Measurements from ENCODE around the gene ADH1A.

DNA sequence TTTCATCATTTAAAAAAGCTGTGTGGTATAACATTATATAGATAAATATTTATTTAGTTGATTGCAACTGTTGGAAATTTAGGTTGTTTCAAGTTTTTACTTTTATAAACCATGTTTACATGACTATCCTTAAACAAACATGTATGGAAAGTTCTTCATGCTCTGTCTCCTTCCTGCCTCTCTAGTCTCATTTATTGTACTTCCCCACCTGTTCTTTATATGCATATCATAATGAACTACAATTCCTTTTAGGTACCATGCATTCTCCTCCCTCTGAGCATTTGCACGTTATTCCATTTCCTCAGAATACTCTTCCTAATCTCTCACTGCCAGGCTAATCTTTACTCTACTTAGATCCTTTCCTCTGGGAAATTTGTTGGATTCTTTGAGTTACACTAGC, 54.8 kb downstream of the ADH1A start:
- no peak for TF ChIP-seq CTCF (IDR thresholded peaks at IDR 0.05)
- no peak for TF ChIP-seq EP300 (IDR thresholded peaks at IDR 0.05)

All from tibial nerve (tissue), 4 donors.